Heart right ventricle (tissue), 16 donors: ENCODE data around the gene PRR16. TPM values are rescaled to one million over a fixed set of nuclear protein-coding genes. Genes with fewer than 3 reads are reported as not detected.

Experiments
- ATAC-seq, 8 donors: fragments of 200-7000 bp; cut with Tn5 transposase; one replicate each; pipeline ENCODE4 v1.9.1; 2020; ENCODE audit warnings: mild to moderate bottlenecking in 8 of 8, moderate library complexity in 8 of 8, moderate number of reproducible peaks in 1 of 8
- DNase-seq, 2 donors: peaks; one replicate each; pipeline ENCODE4 v3.0.0-alpha.2; 2020
- H3K27ac ChIP-seq, 10 donors: fragments of 200-600 bp; sonication (generic) in 2 of 10; one replicate each; pipeline versions ENCODE4 v1.5.0 to v1.8.0; 2020 to 2022; ENCODE audit warnings: mild to moderate bottlenecking in 3 of 10
- H3K27me3 ChIP-seq, 7 donors: fragments of 200-600 bp; one replicate each; pipeline ENCODE4 v1.8.0; 2021 to 2022; ENCODE audit warnings: mild to moderate bottlenecking in 2 of 7
- H3K36me3 ChIP-seq, 9 donors: fragments of 200-600 bp; sonication (generic) in 1 of 9; one replicate each; pipeline versions ENCODE4 v1.5.0 to v1.8.0; 2020 to 2022; ENCODE audit warnings: mild to moderate bottlenecking in 2 of 9
- H3K4me1 ChIP-seq, 9 donors: fragments of 200-600 bp; sonication (generic) in 1 of 9; one replicate each; pipeline versions ENCODE4 v1.5.0 to v1.8.0; 2020 to 2022; ENCODE audit warnings: mild to moderate bottlenecking in 4 of 9
- H3K4me3 ChIP-seq, 10 donors: fragments of 200-600 bp; sonication (generic) in 2 of 10; one replicate each; pipeline versions ENCODE4 v1.5.0 to v1.8.0; 2020 to 2022; ENCODE audit warnings: mild to moderate bottlenecking in 7 of 10, moderate library complexity in 2 of 10
- H3K9me3 ChIP-seq, 11 donors: fragments of 200-600 bp in 10 of 11; sonication (generic) in 2 of 11; one replicate each; pipeline versions ENCODE4 v1.5.0 to v1.8.0; 2013 to 2022; ENCODE audit warnings: mild to moderate bottlenecking in 2 of 11, control low read depth in 1 of 11, moderate library complexity in 1 of 11
- WGBS, 2 donors: extraction: QIAGEN DNeasy Blood & Tissue Kit; methylation state at CpG; one replicate each; pipeline ENCODE4 v1.1.7; 2013; ENCODE audit warnings: inconsistent platforms in 1 of 2; 5-methylcytosine and 5-hydroxymethylcytosine counted together
- intact Hi-C, 10 donors: fragments of 100-400 bp; cut with DNase I; formaldehyde crosslinking; loops; one replicate each; pipeline versions ENCODE4 v1.11.1 to v1.14.2; 2022
- polyA plus RNA-seq, 2 donors: library from polyadenylated mRNA; stranded (reverse); fragments of 200-250 nt; gene quantifications; one replicate each; pipeline ENCODE4 v1.2.3, GENCODE V29; 2013
- total RNA-seq, 10 donors: library from RNA; stranded (reverse); fragmentation: NEBNext Ultra II Directional in 3 of 10; extraction: Animal tissue kit (Norgen Biotek cat#: 25700) in 3 of 10; gene quantifications; one replicate each; pipeline versions ENCODE4 v1.2.1 to v1.2.4, GENCODE V29; 2021 to 2023
- TF ChIP-seq, protein P1 (sequence below), 9 donors: fragments of 200-600 bp; sonication (generic) in 2 of 9; IDR thresholded peaks; one replicate each; pipeline versions ENCODE4 v1.5.0 to v1.8.0; 2021 to 2022; ENCODE audit warnings: antibody characterized with exemption in 9 of 9, mild to moderate bottlenecking in 5 of 9, moderate library complexity in 1 of 9
- donor health status: Arrhythmogenic right ventricular cardiomyopathy.
- donor health status: ischemic (EF 13 %, LVEDD 7.1; RV severe dilation, severe dysfunction).
- donor health status: healthy with polysubstance abuse.
- donor health status: DM: no; HTN: yes; CAD: no.
- donor health status: DM: no; HTN: no; CAD: no.
- donor health status: ischemic (EF 25% LVEDD 6.9; RV normal size, moderate dysfunction).
- donor health status: ischemic (EF 25% LVEDD 5.7; RV mildly dilated, moderate dysfunction).
- donor health status: healthy.
- donor health status: DM: yes; HTN: yes; CAD: no.
- donor health status: Ischemic cardiomyopathy.
- donor health status: ischemic (EF 35%, LVEDD 5.7; RV mildly dilated, moderate dysfunction).
- donor health status: nonischemic (EF 11% LVEDD 7.7; RV severe dilation, severe dysfunction).
- donor health status: DM: yes; HTN: yes; CAD: no.
- donor health status: PGD.
- donor health status: ischemic (EF 29% LVEDD 5.4; RV normal size, mild dysfunction).
- donor health status: nonischemic (EF 23%, LVEDD 6.1; RV moderate dilation, normal function).

The PRR16 gene
- total and polyA plus RNA-seq, 12 donors: 5.3 to 22.9 (median 10.4) TPM

GRCh38 chr5:120532835-120533234 is 68.7 kb downstream of the PRR16 start:
- 60 to 74% methylated on average over 5 of the region's 5 CpGs for WGBS, 2 donors
- DNase-seq: no peak
- no peaks in the 10 kb centered on the region for H3K27me3 ChIP-seq
- no peak overlapping the region for H3K27ac ChIP-seq
- intact Hi-C loops: no loop called here
- H3K4me1 ChIP-seq: peaks cover 0 to 20% (median 0%) of the 10 kb centered on the region in 9 donors
- TF ChIP-seq, protein P1, sequence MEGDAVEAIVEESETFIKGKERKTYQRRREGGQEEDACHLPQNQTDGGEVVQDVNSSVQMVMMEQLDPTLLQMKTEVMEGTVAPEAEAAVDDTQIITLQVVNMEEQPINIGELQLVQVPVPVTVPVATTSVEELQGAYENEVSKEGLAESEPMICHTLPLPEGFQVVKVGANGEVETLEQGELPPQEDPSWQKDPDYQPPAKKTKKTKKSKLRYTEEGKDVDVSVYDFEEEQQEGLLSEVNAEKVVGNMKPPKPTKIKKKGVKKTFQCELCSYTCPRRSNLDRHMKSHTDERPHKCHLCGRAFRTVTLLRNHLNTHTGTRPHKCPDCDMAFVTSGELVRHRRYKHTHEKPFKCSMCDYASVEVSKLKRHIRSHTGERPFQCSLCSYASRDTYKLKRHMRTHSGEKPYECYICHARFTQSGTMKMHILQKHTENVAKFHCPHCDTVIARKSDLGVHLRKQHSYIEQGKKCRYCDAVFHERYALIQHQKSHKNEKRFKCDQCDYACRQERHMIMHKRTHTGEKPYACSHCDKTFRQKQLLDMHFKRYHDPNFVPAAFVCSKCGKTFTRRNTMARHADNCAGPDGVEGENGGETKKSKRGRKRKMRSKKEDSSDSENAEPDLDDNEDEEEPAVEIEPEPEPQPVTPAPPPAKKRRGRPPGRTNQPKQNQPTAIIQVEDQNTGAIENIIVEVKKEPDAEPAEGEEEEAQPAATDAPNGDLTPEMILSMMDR (IDR thresholded peaks at IDR 0.05): no peak
- no peaks in the 10 kb centered on the region for H3K36me3 ChIP-seq
- H3K9me3 ChIP-seq: peaks cover 0 to 6% (median 0%) of the 10 kb centered on the region in 11 donors
- no peak for ATAC-seq
- H3K4me3 ChIP-seq: no peak overlapping the region

DNA sequence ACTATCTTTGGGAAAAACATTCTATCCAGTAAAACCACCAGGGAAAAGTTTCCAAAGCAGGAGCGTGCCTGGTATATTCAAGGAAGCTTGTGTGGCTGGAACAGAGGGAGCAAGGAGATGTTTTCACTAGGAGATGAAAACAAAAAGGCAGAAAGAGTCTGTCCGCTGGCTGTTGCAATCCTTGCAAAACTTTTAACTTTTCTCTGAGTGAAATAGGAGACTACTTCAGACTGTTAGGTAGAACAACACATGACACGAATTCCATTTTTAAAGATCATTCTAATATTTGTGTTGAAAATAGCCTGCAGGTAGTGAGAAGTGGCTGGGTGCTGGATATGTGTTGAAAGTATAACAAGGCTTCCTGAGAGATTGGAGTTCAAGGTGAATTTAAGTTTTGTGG is 69.5 kb downstream of the PRR16 start:
- TF ChIP-seq, protein P1 (IDR thresholded peaks at IDR 0.05): no peak
- DNase-seq (no peak), ATAC-seq (no peak)
- 57 to 77% methylated on average over 3 of the region's 3 CpGs for WGBS, 2 donors
- Histone ChIP-seq H3K4me1 (peaks cover 0 to 20% (median 2%) of the 10 kb centered on the region in 9 donors), H3K4me3 (no peak overlapping the region), H3K27me3 (no peaks in the 10 kb centered on the region), H3K27ac (no peak overlapping the region), H3K9me3 (peaks cover 0 to 6% (median 0%) of the 10 kb centered on the region in 11 donors), H3K36me3 (no peaks in the 10 kb centered on the region)
- intact Hi-C loops: no loop called here

DNA sequence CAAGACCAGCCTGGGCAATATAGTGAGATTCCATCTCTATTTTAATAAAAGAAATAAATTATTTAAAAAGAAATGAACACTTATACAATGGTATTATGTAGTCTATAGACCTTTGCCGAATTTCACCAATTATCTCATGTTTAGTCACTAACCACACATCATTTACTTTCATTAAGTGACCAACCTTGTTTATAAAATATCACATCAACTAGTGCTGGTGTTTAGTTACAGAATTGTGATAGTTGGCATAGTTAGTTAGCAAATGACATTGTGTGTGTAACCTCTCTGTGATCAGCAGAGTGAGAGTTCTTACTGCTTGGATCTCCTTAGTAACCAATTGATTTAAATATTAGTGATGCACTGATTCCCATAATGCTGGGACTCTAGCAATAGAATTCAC is 71.8 kb downstream of the PRR16 start:
- TF ChIP-seq, protein P1 (IDR thresholded peaks at IDR 0.05): no peak
- ATAC-seq (no peak), DNase-seq (no peak)
- Histone ChIP-seq H3K27me3 (no peaks in the 10 kb centered on the region), H3K4me1 (peaks cover 0 to 32% (median 12%) of the 10 kb centered on the region in 9 donors), H3K36me3 (no peaks in the 10 kb centered on the region), H3K4me3 (no peak overlapping the region), H3K27ac (no peak overlapping the region), H3K9me3 (peaks cover 0 to 6% (median 0%) of the 10 kb centered on the region in 11 donors)
- 78 to 90% methylated on average over 1 of the region's 1 CpG for WGBS, 2 donors
- intact Hi-C loops: no loop called here

GRCh38 chr5:120538149-120538548 is 74.0 kb downstream of the PRR16 start:
- H3K27me3 ChIP-seq: no peaks in the 10 kb centered on the region
- no peaks in the 10 kb centered on the region for H3K36me3 ChIP-seq
- no peak for ATAC-seq
- no peak overlapping the region for H3K27ac ChIP-seq
- intact Hi-C loops: no loop called here
- no peak for DNase-seq
- no peak overlapping the region for H3K4me3 ChIP-seq
- peaks cover 0 to 6% (median 0%) of the 10 kb centered on the region in 11 donors for H3K9me3 ChIP-seq
- H3K4me1 ChIP-seq: peaks cover 0 to 28% (median 12%) of the 10 kb centered on the region in 9 donors
- TF ChIP-seq, protein P1 (IDR thresholded peaks at IDR 0.05): no peak
- 76 to 83% methylated on average over 2 of the region's 2 CpGs for WGBS, 2 donors
